OCI-LY3 (cell line): ENCODE measurements around the gene PLTP.
"Not testable (repeated sequence)": the region's sequence is repeated elsewhere in the genome, so short reads cannot be mapped to it uniquely, and the experiment has no call there.

Experiments
- H2AFZ ChIP-seq: fragments of 200-600, 300-600 bp; shearing (Covaris generic); 2 replicates; pipeline ENCODE4 v1.6.0; 2014; ENCODE audit warnings: antibody characterized with exemption, low read depth, low read length
- H3K27ac ChIP-seq: fragments of 200-600, 300-600 bp; sonication (generic); 2 replicates; pipeline ENCODE4 v1.5.1; 2014; ENCODE audit warnings: mild to moderate bottlenecking, low read length, moderate library complexity, mixed read lengths
- H3K27me3 ChIP-seq: fragments of 200-600, 300-600 bp; sonication (generic); 2 replicates; pipeline ENCODE4 v1.6.1; 2014; ENCODE audit warnings: low read depth, low read length, mixed read lengths
- H3K36me3 ChIP-seq: fragments of 200-600, 300-600 bp; sonication (generic); replicated peaks from 2 replicates; pipeline ENCODE3; 2014; ENCODE audit warnings: low read depth, low read length, mixed read lengths
- H3K4me1 ChIP-seq: fragments of 300-600, 200-600 bp; sonication (generic); 2 replicates; pipeline ENCODE4 v1.6.1; 2014; ENCODE audit warnings: low read length, mixed read lengths
- H3K4me2 ChIP-seq: fragments of 200-600, 300-600 bp; sonication (generic); 2 replicates; pipeline ENCODE4 v1.6.1; 2014; ENCODE audit warnings: low read length, mixed read lengths
- H3K4me3 ChIP-seq: fragments of 300-600, 200-600 bp; sonication (generic); 2 replicates; pipeline ENCODE4 v1.5.1; 2014; ENCODE audit warnings: antibody characterized with exemption, mild to moderate bottlenecking, low read length, moderate library complexity
- H3K79me2 ChIP-seq: fragments of 300-600, 200-600 bp; shearing (Covaris generic); 2 replicates; pipeline ENCODE4 v1.6.1; 2014; ENCODE audit warnings: mild to moderate bottlenecking, low read length, mixed read lengths
- H3K9ac ChIP-seq: fragments of 300-600, 200-600 bp; shearing (Covaris generic); 2 replicates; pipeline ENCODE4 v1.6.0; 2014; ENCODE audit warnings: mild to moderate bottlenecking, low read length, moderate library complexity
- H3K9me3 ChIP-seq: fragments of 200-600, 300-600 bp; shearing (Covaris generic); 2 replicates; pipeline ENCODE4 v1.6.1; 2014; ENCODE audit warnings: low read length, mixed read lengths; ENCODE audit not compliant: insufficient read depth
- H4K20me1 ChIP-seq: fragments of 200-600, 300-600 bp; sonication (generic); 2 replicates; pipeline ENCODE4 v1.6.1; 2016; ENCODE audit warnings: low read length, mixed read lengths; ENCODE audit not compliant: insufficient read depth
- CTCF ChIP-seq: fragments of 200-600, 300-600 bp; sonication (generic); IDR thresholded peaks from 2 replicates; pipeline ENCODE4 v1.5.1; 2014; ENCODE audit warnings: antibody characterized with exemption, low read length, low read depth
- EZH2phosphoT487 ChIP-seq: fragments of 200-600 bp; shearing (Covaris generic); IDR thresholded peaks from 2 replicates; pipeline ENCODE4 v1.6.1; 2018; ENCODE audit warnings: antibody characterized with exemption, mixed run types, low read depth

PLTP gene

GRCh38 chr20:45880988-45881788, 30.8 kb downstream of the PLTP start, which contains the start of gene ZSWIM1:
ZSWIM1 (plus strand) TSS chr20:45881227; CDS start chr20:45882593, 1,366 bp downstream.
- Histone ChIP-seq H3K36me3 (peaks cover 18% of the 10 kb centered on the region), H3K4me1 (peaks cover 12% of the 10 kb centered on the region; the same call in 1 of the 2 replicates), H3K4me2 (peak within 1 kb of the TSS; percentile 87), H3K27ac (peak within 1 kb of the TSS; percentile 37), H4K20me1 (no peaks in the 10 kb centered on the region), H3K27me3 (no peaks in the 10 kb centered on the region), H2AFZ (peak within 1 kb of the TSS; percentile 83), H3K9ac (peak within 1 kb of the TSS; percentile 89), H3K4me3 (peak within 1 kb of the TSS; percentile 85), H3K9me3 (no peaks in the 10 kb centered on the region), H3K79me2 (peaks cover 19% of the 10 kb centered on the region)
- TF ChIP-seq CTCF (no peak), EZH2phosphoT487 (no peak)

- H2AFZ ChIP-seq = no peak overlapping the region
- H3K9ac ChIP-seq = no peak overlapping the region
- peaks cover 4% of the 10 kb centered on the region; the same call in 1 of the 2 replicates for H3K4me1 ChIP-seq
- no peaks in the 10 kb centered on the region for H4K20me1 ChIP-seq
- peaks cover 19% of the 10 kb centered on the region for H3K79me2 ChIP-seq
- H3K4me2 ChIP-seq = no peak overlapping the region
- no peak for TF ChIP-seq EZH2phosphoT487
- TF ChIP-seq CTCF = no peak
- no peaks in the 10 kb centered on the region for H3K9me3 ChIP-seq
- no peak overlapping the region for H3K4me3 ChIP-seq
- no peaks in the 10 kb centered on the region for H3K27me3 ChIP-seq
- H3K36me3 ChIP-seq = peaks cover 8% of the 10 kb centered on the region
- H3K27ac ChIP-seq = no peak overlapping the region
Measured at GRCh38 chr20:45878076-45878761, 33.7 kb downstream of the PLTP start.

DNA sequence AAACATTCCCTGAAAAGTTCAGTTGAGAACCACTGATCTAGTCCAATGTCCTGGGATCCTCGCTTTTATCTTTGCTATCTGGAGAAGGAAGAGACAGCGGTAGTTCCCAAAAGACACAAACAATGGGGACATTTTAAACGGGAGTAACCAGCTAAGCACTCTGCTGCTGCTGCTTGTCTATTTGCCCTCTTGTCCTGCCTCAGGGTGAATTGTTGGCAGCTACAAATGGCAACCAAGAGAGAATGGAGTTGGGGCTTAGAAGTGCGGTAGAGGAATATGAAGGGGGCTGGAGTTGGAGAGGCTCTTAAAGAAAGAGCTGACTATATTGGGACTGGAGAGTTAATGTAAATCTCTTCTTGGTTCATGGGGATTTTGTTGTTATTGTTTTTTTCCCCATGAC, 37.4 kb downstream of the PLTP start:
- H3K9ac ChIP-seq = no peak overlapping the region
- TF ChIP-seq EZH2phosphoT487 (no peak), CTCF (no peak)

GRCh38 chr20:45874104-45874481, 37.9 kb downstream of the PLTP start:
- not testable (repeated sequence) for H3K9ac ChIP-seq, H3K36me3 ChIP-seq, H3K27me3 ChIP-seq

More for the DNA sequence above, 37.4 kb downstream of the PLTP start:
- Histone ChIP-seq H3K4me1 (no peaks in the 10 kb centered on the region), H3K4me3 (no peak overlapping the region), H3K27ac (no peak overlapping the region), H3K79me2 (no peaks in the 10 kb centered on the region), H3K9me3 (no peaks in the 10 kb centered on the region), H3K36me3 (no peaks in the 10 kb centered on the region), H3K4me2 (no peak overlapping the region), H2AFZ (no peak overlapping the region), H3K27me3 (no peaks in the 10 kb centered on the region), H4K20me1 (no peaks in the 10 kb centered on the region)

More at GRCh38 chr20:45874104-45874481, 37.9 kb downstream of the PLTP start:
- H3K9me3 ChIP-seq, H2AFZ ChIP-seq, H3K79me2 ChIP-seq, H3K4me3 ChIP-seq, H3K4me1 ChIP-seq, H3K4me2 ChIP-seq, H3K27ac ChIP-seq, H4K20me1 ChIP-seq: not testable (repeated sequence)
